Neural cell (in vitro differentiated cells): ENCODE measurements around the gene C4orf51.
"Not testable (repeated sequence)": the region's sequence is repeated elsewhere in the genome, so short reads cannot be mapped to it uniquely, and the experiment has no call there.

ENCODE experiments used
- CTCF ChIP-seq: fragments of 450-650 bp; IDR thresholded peaks from 2 replicates; pipeline ENCODE4 v1.5.1; 2014; ENCODE audit warnings: antibody characterized with exemption, mild to moderate bottlenecking, moderate library complexity; ENCODE audit not compliant: poor library complexity, severe bottlenecking
- EP300 ChIP-seq: fragments of 450-650 bp; conservative IDR thresholded peaks from 2 replicates; pipeline ENCODE4 v1.6.1; 2014; ENCODE audit warnings: antibody characterized with exemption, mild to moderate bottlenecking, moderate library complexity; ENCODE audit not compliant: poor library complexity, severe bottlenecking
- EZH2 ChIP-seq: fragments of 200-600, 300-800 bp; shearing (Covaris generic), sonication (generic); IDR thresholded peaks from 2 replicates; pipeline ENCODE4 v1.6.1; 2014; ENCODE audit warnings: antibody characterized with exemption, low read length, borderline replicate concordance, mild to moderate bottlenecking; ENCODE audit not compliant: insufficient read depth, poor library complexity, severe bottlenecking
- MXI1 ChIP-seq: fragments of 450-650 bp; conservative IDR thresholded peaks from 2 replicates; pipeline ENCODE4 v1.6.1; 2014; ENCODE audit warnings: antibody characterized with exemption, mild to moderate bottlenecking; ENCODE audit not compliant: poor library complexity, severe bottlenecking
- POLR2AphosphoS5 ChIP-seq: IDR thresholded peaks from 2 replicates; pipeline ENCODE4 v1.6.1; 2012
- RAD21 ChIP-seq: fragments of 450-650 bp; conservative IDR thresholded peaks from 2 replicates; pipeline ENCODE4 v1.6.1; 2014; ENCODE audit warnings: antibody characterized with exemption, mild to moderate bottlenecking, moderate library complexity
- REST ChIP-seq: IDR thresholded peaks from 2 replicates; pipeline ENCODE4 v1.6.1; 2012; ENCODE audit warnings: borderline replicate concordance
- SMC3 ChIP-seq: fragments of 450-650 bp; conservative IDR thresholded peaks from 2 replicates; pipeline ENCODE4 v1.6.1; 2014; ENCODE audit warnings: antibody characterized with exemption, mild to moderate bottlenecking, moderate library complexity; ENCODE audit not compliant: poor library complexity
- TAF1 ChIP-seq: IDR thresholded peaks from 2 replicates; pipeline ENCODE4 v1.6.1; 2012; ENCODE audit warnings: low read depth

- TF ChIP-seq POLR2AphosphoS5, CTCF, EZH2, TAF1, RAD21, REST, EP300, MXI1, SMC3: not testable (repeated sequence)
Measured at GRCh38 chr4:145640236-145640635, 39.7 kb upstream of the C4orf51 start.
